Endothelial cell of umbilical vein (primary cell): Measurements from ENCODE around the gene ELOB. TPM values are rescaled to one million over a fixed set of nuclear protein-coding genes. Genes with fewer than 3 reads are reported as not detected.

Experiments used
- BruUV-seq: library from RNA; stranded (reverse); fragments of 400-500 nt; replicated peaks from 2 replicates; lab custom pipeline; 2021; lab: Mats Ljungman, UMichigan
- CTCF ChIA-PET: fragments of 300-600, 350-600 bp; sonication (Branson Sonifier 250); formaldehyde crosslinking; loops from one replicate; lab custom pipeline; 2021; ENCODE audit warnings: antibody characterized with exemption, inconsistent platforms; lab: Charles Lee
- POLR2A ChIA-PET: fragments of 300-600, 350-600 bp; sonication (Branson Sonifier 250); formaldehyde crosslinking; loops from one replicate; lab custom pipeline; 2021; ENCODE audit warnings: antibody characterized with exemption, inconsistent platforms; lab: Charles Lee
- DNase-seq: peaks from one replicate; pipeline ENCODE4 v3.0.0-alpha.2; 2011; ENCODE audit warnings: low read depth, low spot score
- FAIRE-seq: peaks from 2 replicates; lab custom pipeline; 2011; peaks lifted over from hg19 to GRCh38; lab: Jason Lieb, UNC
- H2AFZ ChIP-seq: 2 replicates; pipeline ENCODE4 v1.6.0; 2012; ENCODE audit warnings: low read depth, low read length, control low read depth, inconsistent platforms
- H3K27ac ChIP-seq: 2 replicates; pipeline ENCODE4 v1.5.1; 2011; ENCODE audit warnings: low read depth, mild to moderate bottlenecking, control low read depth, low read length, moderate library complexity; ENCODE audit not compliant: insufficient read depth
- H3K27me3 ChIP-seq, 2 experiments: 2 replicates each; pipeline versions ENCODE4 v1.6.0 to v1.6.1; 2011; ENCODE audit warnings: low read length in 2 of 2, mixed read lengths in 1 of 2; ENCODE audit not compliant: control insufficient read depth in 2 of 2, insufficient read depth in 2 of 2
- H3K36me3 ChIP-seq, 2 experiments: 2 replicates in 1 of 2; 3 replicates in 1 of 2; pipeline ENCODE4 v1.5.1; 2011; ENCODE audit warnings: low read length in 2 of 2, mild to moderate bottlenecking in 1 of 2, moderate library complexity in 1 of 2; ENCODE audit not compliant: control insufficient read depth in 2 of 2, insufficient read depth in 2 of 2; ENCODE audit errors: extremely low read depth in 1 of 2
- H3K4me1 ChIP-seq: 3 replicates; pipeline ENCODE4 v1.5.1; 2011; ENCODE audit warnings: mild to moderate bottlenecking, low read length; ENCODE audit not compliant: control insufficient read depth, insufficient read depth; ENCODE audit errors: extremely low read depth
- H3K4me2 ChIP-seq: 2 replicates; pipeline ENCODE4 v1.6.1; 2011; ENCODE audit warnings: low read length, control low read depth, mixed read lengths; ENCODE audit not compliant: insufficient read depth
- H3K4me3 ChIP-seq, 3 experiments: fragments of 200-600 bp in 1 of 3; sonication (generic), shearing (Covaris generic) in 1 of 3; replicated peaks in 1 of 3; 2 replicates each; pipeline ENCODE4 v1.5.1; 2011 to 2016; ENCODE audit warnings: control low read depth in 3 of 3, low read length in 3 of 3, mild to moderate bottlenecking in 2 of 3, inconsistent platforms in 1 of 3, low read depth in 1 of 3, moderate library complexity in 1 of 3; ENCODE audit not compliant: insufficient read depth in 1 of 3
- H3K79me2 ChIP-seq: 2 replicates; pipeline ENCODE4 v1.6.0; 2012; ENCODE audit warnings: low read length, inconsistent platforms; ENCODE audit not compliant: control insufficient read depth, insufficient read depth
- H3K9ac ChIP-seq: replicated peaks from 2 replicates; pipeline ENCODE3; 2011; ENCODE audit warnings: low read length, control low read depth; ENCODE audit not compliant: insufficient read depth; ENCODE audit errors: extremely low read depth
- H3K9me1 ChIP-seq: replicated peaks from 3 replicates; pipeline ENCODE4 v1.6.0; 2011; ENCODE audit warnings: mild to moderate bottlenecking, low read length; ENCODE audit not compliant: control insufficient read depth, insufficient read depth; ENCODE audit errors: extremely low read depth
- H3K9me3 ChIP-seq: replicated peaks from 2 replicates; pipeline ENCODE4 v1.5.1; 2012; ENCODE audit warnings: low read length, inconsistent platforms; ENCODE audit not compliant: control insufficient read depth, insufficient read depth
- H4K20me1 ChIP-seq: replicated peaks from 2 replicates; pipeline ENCODE3; 2011; ENCODE audit warnings: mild to moderate bottlenecking, low read length; ENCODE audit not compliant: control insufficient read depth, insufficient read depth; ENCODE audit errors: extremely low read depth
- CTCF ChIP-seq, 2 donors: IDR thresholded peaks; 1 replicate in 1 of 2; 2 replicates in 1 of 2; pipeline ENCODE4 v1.5.1; 2011; ENCODE audit warnings: low read length in 2 of 2, mild to moderate bottlenecking in 2 of 2, moderate library complexity in 2 of 2, control low read depth in 1 of 2, inconsistent platforms in 1 of 2, low read depth in 1 of 2; ENCODE audit not compliant: insufficient read depth in 1 of 2; ENCODE audit errors: extremely low read depth in 1 of 2
- EZH2 ChIP-seq: IDR thresholded peaks from 2 replicates; pipeline ENCODE4 v1.6.1; 2012; ENCODE audit warnings: borderline replicate concordance, low read depth, mild to moderate bottlenecking, moderate library complexity, low read length, inconsistent platforms; ENCODE audit not compliant: severe bottlenecking
- FOS ChIP-seq: IDR thresholded peaks from 2 replicates; pipeline ENCODE4 v1.6.1; 2011; ENCODE audit warnings: mild to moderate bottlenecking, low read length, moderate library complexity, borderline replicate concordance; ENCODE audit not compliant: insufficient read depth
- GATA2 ChIP-seq: IDR thresholded peaks from 2 replicates; pipeline ENCODE4 v1.7.0; 2011; ENCODE audit warnings: low read depth, mild to moderate bottlenecking, moderate library complexity, mixed read lengths, low read length; ENCODE audit not compliant: insufficient read length, insufficient read depth
- JUN ChIP-seq: IDR thresholded peaks from 2 replicates; pipeline ENCODE4 v1.6.1; 2011; ENCODE audit warnings: borderline replicate concordance, low read depth; ENCODE audit not compliant: insufficient read length, insufficient read depth
- MYC ChIP-seq: IDR thresholded peaks from one replicate; pipeline ENCODE4 v1.6.1; 2011; ENCODE audit warnings: mild to moderate bottlenecking, low read depth, low read length
- POLR2A ChIP-seq: IDR thresholded peaks from 2 replicates; pipeline ENCODE4 v1.6.1; 2012; ENCODE audit warnings: low read depth, mild to moderate bottlenecking, control low read depth, low read length
- POLR2AphosphoS5 ChIP-seq: IDR thresholded peaks from 2 replicates; pipeline ENCODE4 v1.6.1; 2012; ENCODE audit warnings: low read depth, mild to moderate bottlenecking, control low read depth, low read length, moderate library complexity; ENCODE audit not compliant: insufficient read depth
- dilution Hi-C: fragments of 300-500 bp; cut with MboI; formaldehyde crosslinking; loops from one replicate; pipeline ENCODE4 v1.15.0; 2019; ENCODE audit warnings: low sequenced_read_pairs; ENCODE audit not compliant: extremely low pct_ligation_motif_present
- intact Hi-C: fragments of 100-400 bp; cut with micrococcal nuclease; formaldehyde crosslinking; loops from one replicate; pipeline ENCODE4 v1.10.0; 2022
- polyA plus RNA-seq, 4 experiments: library from polyadenylated mRNA; depleted of rRNA in 3 of 4; stranded (reverse) in 3 of 4; unstranded in 1 of 4; fragments of >200 nt; gene quantifications; 2 replicates each; pipeline versions ENCODE4 v1.2.1 to v1.2.3, GENCODE V29; 2011 to 2012; ENCODE audit warnings: missing spikeins in 1 of 4
- total RNA-seq: library from RNA; stranded (reverse); gene quantifications from 2 replicates; pipeline ENCODE4 v1.2.3, GENCODE V29; 2021
- TF ChIP-seq, protein P1 (sequence below): IDR thresholded peaks from 2 replicates; pipeline ENCODE4 v1.6.1; 2011; ENCODE audit not compliant: insufficient read depth, insufficient read length

Gene ELOB
- total and polyA plus RNA-seq, 2 donors (not counting 3 experiments of a cell fraction or from before 2014, with no cell fraction given): 251 to 848 TPM

GRCh38 chr16:2792940-2793339 lies 15.9 kb upstream of the ELOB start:
- FAIRE-seq: no peak
- Histone ChIP-seq H3K9me1 (no peaks in the 10 kb centered on the region), H3K4me2 (no peak overlapping the region), H2AFZ (no peak overlapping the region), H3K79me2 (no peaks in the 10 kb centered on the region), H3K27me3 (peaks cover 4 to 7% of the 10 kb centered on the region in 2 experiments), H3K36me3 (no peaks in the 10 kb centered on the region), H4K20me1 (no peaks in the 10 kb centered on the region), H3K4me3 (no peak overlapping the region), H3K9ac (no peak overlapping the region), H3K9me3 (no peaks in the 10 kb centered on the region), H3K27ac (no peak overlapping the region), H3K4me1 (no peaks in the 10 kb centered on the region)
- no TSS peak for BruUV-seq
- ChIA-PET POLR2A (no interaction called here), CTCF (interaction anchor here (0.6 to 0.9 kb wide), 2 partner anchors 82 to 134 kb away, joined by 3 read pairs; no protein-coding TSS in a partner anchor)
- intact Hi-C loops: no loop called here
- TF ChIP-seq, protein P1, sequence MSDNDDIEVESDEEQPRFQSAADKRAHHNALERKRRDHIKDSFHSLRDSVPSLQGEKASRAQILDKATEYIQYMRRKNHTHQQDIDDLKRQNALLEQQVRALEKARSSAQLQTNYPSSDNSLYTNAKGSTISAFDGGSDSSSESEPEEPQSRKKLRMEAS: no peak
- no peak for TF ChIP-seq POLR2A
- TF ChIP-seq EZH2: no peak
- TF ChIP-seq FOS: no peak
- TF ChIP-seq GATA2: no peak
- TF ChIP-seq POLR2AphosphoS5: no peak
- no peak for TF ChIP-seq JUN
- TF ChIP-seq CTCF (IDR thresholded peaks at IDR 0.05; ENCODE audit: extremely low read depth in 1 of 2, insufficient read depth in 1 of 2, low read depth in 1 of 2, low read length in 2 of 2): no peak
- TF ChIP-seq MYC: no peak
- DNase-seq: no peak
- dilution Hi-C loops: no loop called here
